Gastroesophageal sphincter (tissue), 4 donors: Measurements from ENCODE around the gene HS6ST2. TPM values are rescaled to one million over a fixed set of nuclear protein-coding genes. Genes with fewer than 3 reads are reported as not detected.
"Not testable (repeated sequence)": the region's sequence is repeated elsewhere in the genome, so short reads cannot be mapped to it uniquely, and the experiment has no call there.

Experiments
- ATAC-seq: fragments of 150-250 bp; one replicate; pipeline ENCODE4 v1.9.1; 2016; ENCODE audit warnings: mild to moderate bottlenecking, moderate library complexity
- H3K27ac ChIP-seq, 4 donors: fragments of 200-600 bp; sonication (generic) in 3 of 4; 1 replicate in 3 of 4; 2 replicates in 1 of 4; pipeline ENCODE4 v1.5.1; 2016 to 2019
- H3K27me3 ChIP-seq: fragments of 200-600 bp; sonication (generic); one replicate; pipeline ENCODE4 v1.5.1; 2019
- H3K36me3 ChIP-seq, 2 donors: fragments of 200-600 bp; sonication (generic); one replicate each; pipeline ENCODE4 v1.5.1; 2019; ENCODE audit warnings: control low read depth in 1 of 2
- H3K4me1 ChIP-seq, 3 donors: fragments of 200-600 bp; sonication (generic); 1 replicate in 2 of 3; 2 replicates in 1 of 3; pipeline ENCODE4 v1.5.1; 2016 to 2019; ENCODE audit warnings: control low read depth in 2 of 3
- H3K4me3 ChIP-seq, 2 donors: fragments of 200-600 bp; sonication (generic); one replicate each; pipeline ENCODE4 v1.5.1; 2019; ENCODE audit warnings: mild to moderate bottlenecking in 1 of 2, moderate library complexity in 1 of 2
- H3K9me3 ChIP-seq, 3 donors: fragments of 200-600 bp; sonication (generic); one replicate each; pipeline ENCODE4 v1.5.1; 2017 to 2019; ENCODE audit warnings: control low read depth in 2 of 3
- CTCF ChIP-seq, 4 experiments: fragments of 200-600 bp in 2 of 4; fragments of 450-650 bp in 2 of 4; sonication (generic) in 1 of 4; IDR thresholded peaks; one replicate each; pipeline ENCODE4 v1.5.1; 2017 to 2019; ENCODE audit warnings: antibody characterized with exemption in 4 of 4, mild to moderate bottlenecking in 2 of 4, moderate library complexity in 2 of 4
- EP300 ChIP-seq: sonication (generic); formaldehyde crosslinking; IDR thresholded peaks from one replicate; pipeline ENCODE4 v1.6.1; 2017; ENCODE audit warnings: antibody characterized with exemption, mild to moderate bottlenecking
- POLR2A ChIP-seq, 2 donors: fragments of 450-650 bp; IDR thresholded peaks; one replicate each; pipeline ENCODE4 v1.6.1; 2017; ENCODE audit warnings: antibody characterized with exemption in 2 of 2, mild to moderate bottlenecking in 2 of 2, moderate library complexity in 1 of 2
- POLR2AphosphoS5 ChIP-seq: sonication (generic); formaldehyde crosslinking; IDR thresholded peaks from one replicate; pipeline ENCODE4 v1.6.1; 2017; ENCODE audit warnings: antibody characterized with exemption
- WGBS, 2 donors: methylation state at CpG; one replicate each; pipeline ENCODE4 v1.1.5; 2018; ENCODE audit warnings: low coverage in 1 of 2; 5-methylcytosine and 5-hydroxymethylcytosine counted together
- total RNA-seq, 4 donors: library from RNA; depleted of rRNA; stranded (reverse); fragments of >200 nt; gene quantifications; one replicate each; pipeline ENCODE4 v1.1.0, GENCODE V29; 2016

Gene HS6ST2
- total RNA-seq, 4 donors from 2014 or later: 0.08 to 1.9 (median 0.22) TPM

- H3K4me3 ChIP-seq: no peak overlapping the region
- H3K27me3 ChIP-seq: no peaks in the 10 kb centered on the region
- 63% methylated on average over 1 of the region's 2 CpGs; no CpG with 5 or more reads in 1 of the 2 donors for WGBS, 2 donors
- no peak for ATAC-seq
- no peaks in the 10 kb centered on the region for H3K4me1 ChIP-seq
- TF ChIP-seq POLR2AphosphoS5: no peak
- TF ChIP-seq EP300: no peak
- no peak for TF ChIP-seq POLR2A (IDR thresholded peaks at IDR 0.05)
- TF ChIP-seq CTCF (IDR thresholded peaks at IDR 0.05): no peak
- no peak overlapping the region for H3K27ac ChIP-seq
- H3K36me3 ChIP-seq: no peaks in the 10 kb centered on the region
- H3K9me3 ChIP-seq: no peaks in the 10 kb centered on the region
These were observed 32.4 kb upstream of the HS6ST2 start for GRCh38 chrX:132990835-132991234.

- H3K27me3 ChIP-seq: no peaks in the 10 kb centered on the region
- TF ChIP-seq EP300 (no peak), POLR2A (IDR thresholded peaks at IDR 0.05) (no peak), CTCF (IDR thresholded peaks at IDR 0.05) (no peak), POLR2AphosphoS5 (no peak)
- H3K36me3 ChIP-seq: no peaks in the 10 kb centered on the region
- no peak for ATAC-seq
- no peak overlapping the region for H3K27ac ChIP-seq
- H3K4me3 ChIP-seq: no peak overlapping the region
- H3K9me3 ChIP-seq: no peaks in the 10 kb centered on the region
- H3K4me1 ChIP-seq: no peaks in the 10 kb centered on the region
These were observed 28.1 kb upstream of the HS6ST2 start for GRCh38 chrX:132986556-132986955.

GRCh38 chrX:132984058-132984650 is 25.7 kb upstream of the HS6ST2 start:
- WGBS, 2 donors: 64 to 74% methylated on average over 4 to 6 of the region's 7 CpGs
- no peak for ATAC-seq
- H3K4me1 ChIP-seq: no peaks in the 10 kb centered on the region
- H3K36me3 ChIP-seq: no peaks in the 10 kb centered on the region
- H3K9me3 ChIP-seq: no peaks in the 10 kb centered on the region
- no peak overlapping the region for H3K4me3 ChIP-seq
- H3K27ac ChIP-seq: no peak overlapping the region
- TF ChIP-seq CTCF (IDR thresholded peaks at IDR 0.05): no peak
- H3K27me3 ChIP-seq: no peaks in the 10 kb centered on the region

- 20 to 64% methylated on average over 2 of the region's 2 CpGs for WGBS, 2 donors
- Histone ChIP-seq H3K27me3 (no peaks in the 10 kb centered on the region), H3K4me1 (no peaks in the 10 kb centered on the region)
These were observed 25.1 kb upstream of the HS6ST2 start for GRCh38 chrX:132983496-132983895.

GRCh38 chrX:132980035-132980434 is 21.6 kb upstream of the HS6ST2 start:
- H3K27me3 ChIP-seq, H3K9me3 ChIP-seq, H3K4me1 ChIP-seq, ATAC-seq, H3K27ac ChIP-seq, H3K36me3 ChIP-seq, H3K4me3 ChIP-seq: not testable (repeated sequence)
- 93 to 100% methylated on average over 2 of the region's 2 CpGs for WGBS, 2 donors

More at GRCh38 chrX:132983496-132983895, 25.1 kb upstream of the HS6ST2 start:
- ATAC-seq: no peak
- Histone ChIP-seq H3K9me3 (no peaks in the 10 kb centered on the region), H3K27ac (no peak overlapping the region), H3K36me3 (no peaks in the 10 kb centered on the region), H3K4me3 (no peak overlapping the region)
- no peak for TF ChIP-seq POLR2A (IDR thresholded peaks at IDR 0.05)
- no peak for TF ChIP-seq CTCF (IDR thresholded peaks at IDR 0.05)
- TF ChIP-seq POLR2AphosphoS5: no peak
- no peak for TF ChIP-seq EP300
